GM19023 (cell line): ENCODE measurements around the gene MIDN.
"Not testable (repeated sequence)": the region's sequence is repeated elsewhere in the genome, so short reads cannot be mapped to it uniquely, and the experiment has no call there.

Experiments
- ATAC-seq: cut with Tn5 transposase; IDR thresholded peaks from one replicate; pipeline ENCODE4 v1.9.1; 2021; ENCODE audit warnings: mild to moderate bottlenecking, moderate library complexity; ENCODE audit not compliant: unreplicated experiment

MIDN gene

DNA sequence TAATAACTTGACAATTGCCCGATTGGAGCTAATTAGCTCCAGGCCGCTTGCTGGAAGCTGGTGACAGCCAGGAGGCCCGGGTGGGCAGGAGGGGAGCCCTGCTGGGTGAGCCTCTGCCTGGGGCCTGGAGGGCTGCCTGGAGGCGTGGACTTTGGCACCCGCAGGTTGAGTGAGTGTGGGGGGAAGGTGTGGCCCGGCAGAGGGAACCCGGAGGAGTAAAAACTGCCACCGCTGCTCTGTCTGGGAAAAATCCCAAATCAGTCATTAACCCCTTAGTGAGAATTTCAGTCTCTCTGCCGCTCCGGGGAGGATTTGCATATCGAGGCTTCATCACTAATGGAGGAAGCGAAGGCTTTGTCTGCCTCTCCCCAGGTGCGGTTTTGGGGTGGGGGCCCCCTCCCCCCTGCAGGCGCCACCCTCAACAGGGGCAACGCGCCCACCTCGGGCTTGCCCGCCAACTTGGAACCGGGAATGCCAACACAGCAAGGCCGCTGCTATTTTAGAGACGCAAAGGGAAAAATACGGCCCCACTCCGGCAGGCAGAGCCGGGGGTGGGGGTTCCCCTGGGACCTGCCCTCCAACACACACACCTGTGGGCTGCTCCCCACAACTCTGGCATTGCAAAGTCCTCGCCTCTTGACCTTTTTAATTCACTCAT, 43.5 kb downstream of the MIDN start:
- no peak for ATAC-seq

DNA sequence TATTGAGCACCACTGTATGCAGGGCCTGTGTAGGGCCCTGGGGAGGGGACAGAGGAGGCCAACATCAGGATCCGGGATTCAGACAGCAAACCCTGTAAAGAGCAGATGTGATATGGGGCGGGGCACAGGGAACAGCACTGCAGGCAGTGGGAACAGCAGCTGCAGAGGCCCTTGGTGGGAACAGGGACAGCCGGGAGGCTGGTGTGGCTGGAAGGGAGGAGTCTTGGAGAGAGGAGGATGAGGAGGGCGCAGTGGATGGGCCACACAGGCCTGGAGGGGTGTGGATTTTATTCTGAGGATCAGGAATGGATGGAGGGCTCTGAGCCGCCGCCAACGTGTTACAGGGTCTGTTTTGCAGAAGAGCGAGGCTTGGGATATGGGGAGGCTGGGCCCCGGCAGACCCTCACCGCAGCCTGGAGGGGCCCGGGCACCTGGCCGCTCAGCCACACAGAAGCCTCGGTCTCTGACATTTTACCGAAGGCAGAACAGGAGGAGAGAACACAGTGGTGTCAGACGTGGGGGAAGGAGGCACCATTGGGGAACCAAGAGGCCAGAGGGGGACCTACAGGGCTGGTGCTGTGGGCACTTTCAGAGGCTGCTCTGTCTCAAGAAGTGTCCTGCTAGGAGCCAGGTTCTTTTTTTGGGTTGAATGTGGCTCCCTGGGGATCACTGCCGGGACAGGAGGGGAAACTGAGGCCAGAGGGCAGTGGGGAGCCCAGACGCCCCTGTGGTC, 44.2 kb downstream of the MIDN start:
- ATAC-seq = no peak

DNA sequence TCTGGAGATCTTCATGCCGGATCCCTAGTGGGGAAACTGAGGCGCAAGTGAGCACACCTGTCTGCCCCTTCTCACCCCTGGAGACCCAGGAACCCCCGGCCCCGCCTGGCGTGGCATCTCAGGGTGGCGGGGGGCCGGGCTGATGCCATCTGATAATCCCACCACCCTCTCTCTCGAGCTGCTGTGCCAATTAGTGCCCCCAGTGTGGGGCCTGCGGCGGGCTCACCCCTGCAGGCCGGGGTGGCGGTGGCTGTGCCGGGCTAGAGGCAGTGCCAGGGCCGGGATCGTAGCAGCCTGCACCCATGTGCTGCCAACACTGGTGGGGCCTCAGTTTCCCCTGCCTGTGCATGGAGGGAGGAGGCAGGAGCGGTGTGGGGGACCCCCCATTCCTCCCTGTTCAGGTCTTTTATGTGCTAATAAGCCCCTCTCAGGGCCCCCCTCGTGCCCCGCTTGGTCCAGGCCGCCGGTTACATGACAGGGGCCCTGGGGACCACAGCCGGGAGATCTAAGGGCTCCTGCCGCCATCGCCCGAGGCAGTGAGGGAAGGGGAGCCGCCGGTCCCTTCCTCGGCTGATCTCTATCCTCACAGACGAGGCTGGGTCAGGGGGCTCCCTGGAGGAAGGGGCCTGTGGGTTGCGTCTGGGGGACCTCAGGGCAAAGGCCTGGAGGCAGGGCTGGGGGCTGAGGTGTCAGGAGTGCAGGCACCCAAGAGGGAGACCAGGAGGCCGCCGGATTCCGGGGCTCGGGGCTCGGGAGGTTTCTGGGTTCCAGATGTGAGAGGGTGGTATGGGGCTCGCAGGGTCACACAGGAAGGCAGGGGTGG, 45.6 kb downstream of the MIDN start:
- no peak for ATAC-seq

DNA sequence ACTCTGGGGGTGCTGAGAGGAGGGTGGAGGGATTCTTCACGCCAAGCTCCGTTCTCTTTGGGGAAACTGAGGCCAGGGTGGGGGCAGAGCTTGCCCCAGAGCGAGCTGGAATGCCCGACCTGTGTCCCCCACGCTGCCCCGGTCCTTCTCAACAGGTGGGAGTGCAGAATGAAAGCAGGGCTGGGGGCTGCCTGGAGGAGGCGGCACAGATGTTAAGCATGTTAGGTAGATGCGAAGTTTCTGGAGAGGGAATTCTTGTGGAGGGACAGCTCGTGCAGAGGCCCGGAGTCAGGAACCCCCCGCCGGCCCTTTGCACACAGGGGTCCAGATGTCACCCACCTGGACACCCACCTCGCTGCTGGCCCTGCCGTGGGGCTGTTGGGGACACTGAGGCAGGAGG, 46.3 kb downstream of the MIDN start:
- no peak for ATAC-seq

DNA sequence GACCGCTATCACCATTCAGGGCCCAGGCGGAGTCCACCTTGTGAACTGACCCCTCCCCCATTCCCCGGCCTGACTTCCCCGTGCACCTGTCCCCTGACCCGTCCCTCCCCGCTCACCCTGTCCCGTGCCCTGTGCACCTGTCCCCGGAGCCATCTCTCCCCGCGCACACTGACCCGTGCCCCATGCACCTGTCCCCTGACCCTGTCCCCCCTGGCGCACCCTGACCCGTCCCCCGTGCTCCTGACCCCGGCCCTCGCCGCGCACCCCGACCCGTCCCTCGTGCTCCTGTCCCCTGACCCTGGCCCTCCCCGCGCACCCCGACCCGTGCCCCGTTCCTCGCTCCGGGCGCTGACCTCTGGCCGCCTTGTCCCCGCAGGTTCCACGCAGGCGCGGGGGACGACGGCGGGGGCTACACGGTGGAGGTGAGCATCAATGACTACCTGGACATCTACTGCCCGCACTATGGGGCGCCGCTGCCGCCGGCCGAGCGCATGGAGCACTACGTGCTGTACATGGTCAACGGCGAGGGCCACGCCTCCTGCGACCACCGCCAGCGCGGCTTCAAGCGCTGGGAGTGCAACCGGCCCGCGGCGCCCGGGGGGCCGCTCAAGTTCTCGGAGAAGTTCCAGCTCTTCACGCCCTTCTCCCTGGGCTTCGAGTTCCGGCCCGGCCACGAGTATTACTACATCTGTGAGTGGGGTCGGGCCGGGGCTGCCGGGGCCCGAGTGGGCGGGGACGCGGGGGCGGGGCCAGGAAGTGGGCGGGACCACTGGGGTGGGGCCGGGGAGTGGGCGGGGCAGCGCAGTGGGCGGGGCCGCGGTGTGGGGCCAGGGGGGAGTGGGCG, 47.0 kb downstream of the MIDN start:
- ATAC-seq = no peak

DNA sequence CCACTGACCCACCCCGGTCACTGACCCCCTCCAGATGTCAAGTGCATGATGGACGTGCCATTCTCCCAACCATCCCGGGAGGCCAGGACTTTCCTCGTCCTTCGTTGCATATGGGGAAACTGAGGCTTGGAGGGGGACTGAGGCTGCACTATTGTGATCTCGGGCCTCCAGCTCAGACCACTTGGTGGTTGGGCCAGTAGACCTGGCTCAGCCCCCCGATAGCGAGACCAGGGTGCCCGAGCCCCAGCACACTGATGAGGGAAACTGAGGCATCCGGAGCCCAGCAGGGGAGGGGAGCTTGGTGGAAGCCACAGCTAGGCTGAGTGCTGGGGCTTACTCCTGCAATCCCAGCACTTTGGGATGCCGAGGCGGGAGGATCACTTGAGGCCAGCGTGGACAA, 47.7 kb downstream of the MIDN start:
- no peak for ATAC-seq

DNA sequence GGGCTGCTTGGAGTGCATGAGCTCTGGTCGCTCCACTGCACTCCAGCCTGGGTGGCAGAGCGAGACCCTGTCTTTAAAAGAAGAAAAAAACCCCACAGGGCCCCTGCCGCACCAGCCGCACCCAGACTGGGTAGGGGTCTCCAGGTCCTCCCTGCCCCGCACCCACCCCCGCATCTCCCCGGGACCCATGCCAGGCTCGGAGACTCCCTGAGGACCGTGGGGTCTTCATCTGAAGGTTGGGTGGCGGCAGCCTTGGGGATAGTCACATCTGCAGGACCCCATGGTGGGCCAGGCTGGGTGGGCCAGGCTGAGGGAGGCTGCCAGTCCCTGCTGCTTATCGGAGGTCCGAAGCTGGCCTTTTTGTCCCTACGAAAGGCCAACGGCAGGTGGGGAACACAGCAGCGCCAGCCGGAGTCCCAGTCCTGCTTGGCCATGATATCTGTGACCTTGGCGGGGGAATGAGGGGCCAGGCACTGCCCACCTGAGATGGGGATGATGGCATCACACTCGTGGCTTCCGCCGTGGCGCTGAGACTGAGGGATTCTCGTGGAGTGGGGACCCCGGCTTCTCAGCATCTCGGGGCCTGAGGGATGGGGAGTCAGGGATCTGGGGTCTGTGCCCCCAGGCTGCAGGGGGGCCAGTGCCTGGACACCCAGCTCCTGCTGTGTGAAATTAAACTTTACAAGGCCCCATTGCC, 48.3 kb downstream of the MIDN start:
- no peak for ATAC-seq

DNA sequence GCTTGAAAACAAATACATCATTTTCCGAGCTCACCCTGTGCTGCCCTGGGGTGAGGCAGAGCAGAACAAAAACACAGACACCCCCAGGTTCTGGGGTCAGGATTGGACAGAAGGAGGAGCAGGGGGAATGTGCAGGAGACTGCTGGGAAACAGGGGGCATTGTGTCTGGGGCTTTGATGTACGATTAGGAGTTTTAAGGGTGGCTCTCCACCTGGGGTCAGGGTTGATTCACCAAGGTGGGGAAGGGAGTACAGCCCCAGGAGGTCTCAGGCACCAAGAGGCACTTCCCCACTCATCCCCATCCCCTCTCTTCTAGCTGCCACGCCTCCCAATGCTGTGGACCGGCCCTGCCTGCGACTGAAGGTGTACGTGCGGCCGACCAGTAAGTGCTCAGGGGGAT, 49.9 kb downstream of the MIDN start:
- no peak for ATAC-seq

DNA sequence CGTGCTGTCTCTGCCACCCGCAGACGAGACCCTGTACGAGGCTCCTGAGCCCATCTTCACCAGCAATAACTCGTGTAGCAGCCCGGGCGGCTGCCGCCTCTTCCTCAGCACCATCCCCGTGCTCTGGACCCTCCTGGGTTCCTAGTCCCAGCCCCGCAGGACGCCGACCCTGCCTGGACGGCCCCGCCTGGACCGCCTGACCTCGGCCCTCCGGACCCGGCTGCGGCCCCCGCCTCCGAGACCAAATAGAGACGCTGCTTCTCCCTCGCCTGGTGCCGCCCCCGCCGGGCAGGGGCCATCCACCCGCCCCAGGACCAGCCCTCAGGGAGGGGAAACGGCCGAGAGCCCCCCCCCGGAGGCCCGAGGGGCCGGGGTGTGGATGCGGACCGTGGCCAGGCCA, 51.4 kb downstream of the MIDN start:
- no peak for ATAC-seq

DNA sequence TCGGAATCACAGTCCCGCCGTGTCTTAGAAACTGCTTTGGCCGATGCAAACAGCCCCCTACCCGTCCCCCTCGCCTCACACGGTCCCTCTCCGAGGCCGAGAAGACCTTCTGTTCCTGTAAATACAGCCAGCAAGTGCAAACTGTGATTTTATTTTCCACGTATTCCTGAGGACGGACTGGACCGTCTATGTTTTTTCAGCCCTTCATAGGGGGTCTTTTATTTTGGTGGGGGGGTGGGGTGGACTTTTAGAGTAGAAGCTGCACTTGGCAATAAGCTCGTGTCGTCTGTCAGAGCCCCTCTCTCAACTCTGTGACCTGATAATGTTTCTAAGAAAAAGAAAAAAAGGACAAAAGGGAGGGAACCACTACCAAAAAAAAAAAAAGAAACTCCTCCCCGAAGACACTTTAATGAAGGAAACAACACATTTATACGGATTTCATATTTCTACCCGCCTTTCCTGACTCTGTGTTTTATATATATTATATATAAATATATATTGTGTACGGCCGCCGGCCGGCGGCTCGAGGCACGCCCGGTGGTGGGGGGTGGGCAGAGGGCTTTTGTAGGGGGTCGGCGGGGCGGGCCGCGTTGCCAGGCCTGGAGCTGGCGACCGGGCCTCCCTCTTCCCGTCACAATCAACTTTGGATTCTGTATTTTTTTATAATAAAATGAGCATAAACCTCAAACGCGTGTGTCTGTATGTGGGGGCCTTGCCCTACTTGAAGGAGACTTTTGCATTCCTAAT, 52.5 kb downstream of the MIDN start:
- ATAC-seq = no peak

DNA sequence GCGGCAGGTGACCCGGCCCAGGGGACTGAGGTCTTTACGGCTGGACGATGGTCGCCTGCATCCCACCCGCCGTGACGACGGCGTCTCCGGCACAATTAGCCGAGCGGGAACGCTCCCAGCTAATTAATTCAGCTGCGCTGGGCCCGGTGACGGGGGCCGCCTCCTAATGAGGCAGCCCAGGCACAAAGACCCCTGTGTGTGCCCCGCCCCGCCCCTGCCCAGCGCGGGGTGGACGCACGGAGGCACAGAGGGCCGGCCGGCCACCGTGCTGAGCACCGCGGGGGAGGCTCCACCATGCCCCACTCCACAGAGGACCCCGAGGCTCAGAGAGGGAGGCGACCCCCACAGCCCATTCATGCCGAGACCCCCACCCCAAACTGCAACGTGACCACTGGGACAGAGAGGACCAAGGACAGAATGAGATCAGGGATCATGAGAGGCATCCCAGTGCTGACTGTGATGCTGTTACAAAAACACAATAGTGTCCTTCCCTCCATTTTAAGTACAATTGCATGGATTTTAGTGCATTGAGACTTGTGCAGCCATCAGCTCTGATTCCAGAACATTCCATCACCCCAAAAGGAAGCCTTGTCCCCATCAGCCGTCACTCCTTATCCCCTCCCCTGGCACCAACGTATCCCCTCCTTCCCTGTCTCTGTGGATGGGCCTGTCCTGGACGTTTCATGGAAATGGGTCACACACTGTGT, 54.3 kb downstream of the MIDN start:
- no peak for ATAC-seq

DNA sequence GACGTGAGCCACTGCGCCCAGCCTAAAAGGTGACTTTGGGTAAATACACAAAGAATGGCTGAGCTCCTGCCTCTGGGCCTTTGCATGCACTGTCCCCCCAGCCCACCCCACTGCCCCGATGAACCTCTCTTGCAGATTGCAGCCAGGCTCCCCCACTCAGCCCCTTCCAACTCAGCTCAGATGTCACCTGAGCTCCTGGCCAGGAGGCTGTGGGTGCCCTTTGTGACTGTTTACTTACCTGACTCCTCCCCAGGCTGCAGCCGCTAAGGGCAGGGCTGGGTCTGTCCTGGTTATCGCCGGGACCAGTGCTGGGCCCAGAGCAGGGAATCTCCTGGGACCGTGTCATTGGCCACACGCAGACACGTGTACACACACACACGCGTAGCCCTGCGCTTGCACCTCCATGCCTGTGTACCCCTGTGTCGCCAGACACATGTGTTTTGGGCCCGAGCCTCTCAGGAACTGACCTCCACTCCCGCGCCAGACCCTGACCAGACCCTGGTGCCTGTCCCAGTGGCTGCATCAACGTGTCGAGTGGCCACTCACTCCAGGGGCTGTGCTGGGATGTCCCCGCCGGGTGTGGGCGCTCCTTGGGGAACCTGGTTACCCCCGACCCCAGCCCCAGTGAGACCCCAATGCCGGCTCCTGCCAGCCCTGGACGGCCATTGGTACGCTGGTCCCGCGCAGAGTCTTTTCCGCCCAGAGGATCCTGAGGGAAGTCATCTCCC, 56.0 kb downstream of the MIDN start:
- ATAC-seq = no peak

DNA sequence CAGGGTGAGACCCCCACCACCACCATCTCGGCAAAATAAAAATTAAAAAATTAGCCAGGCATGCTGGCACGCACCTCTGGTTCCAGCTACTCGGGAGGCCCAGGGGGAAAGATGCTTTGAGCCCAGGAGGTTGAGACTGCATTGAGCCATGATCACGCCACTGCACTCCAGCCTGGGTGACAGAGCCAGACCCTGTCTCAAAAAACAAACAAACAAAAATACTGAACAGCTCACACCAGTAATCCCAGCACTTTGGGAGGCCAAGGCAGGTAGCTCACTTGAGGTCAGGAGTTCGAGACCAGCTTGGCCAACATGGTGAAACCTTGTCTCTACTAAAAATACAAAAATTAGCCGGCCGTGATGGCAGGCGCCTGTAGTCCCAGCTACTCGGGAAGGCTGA, 57.0 kb downstream of the MIDN start:
- not testable (repeated sequence) for ATAC-seq

DNA sequence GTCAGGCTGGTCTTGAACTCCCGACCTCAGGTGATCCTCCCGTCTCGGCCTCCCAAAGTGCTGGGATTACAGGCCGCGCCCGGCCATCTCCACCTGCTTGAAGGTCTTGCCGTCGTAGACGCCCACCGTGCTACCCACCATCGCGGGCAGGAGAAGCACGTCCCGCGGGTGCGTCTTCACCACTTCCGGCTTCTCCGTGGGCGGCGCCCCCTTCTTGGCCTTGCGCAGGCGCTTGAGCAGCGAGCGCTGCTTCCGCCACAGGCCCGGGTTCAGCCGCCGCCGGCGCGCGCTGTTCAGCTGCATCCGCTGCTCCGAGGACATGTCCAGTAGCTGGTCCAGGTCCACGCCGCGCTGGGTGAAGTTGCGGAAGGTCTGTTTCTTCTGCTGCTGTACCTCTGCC, 58.9 kb downstream of the MIDN start:
- ATAC-seq = no peak

DNA sequence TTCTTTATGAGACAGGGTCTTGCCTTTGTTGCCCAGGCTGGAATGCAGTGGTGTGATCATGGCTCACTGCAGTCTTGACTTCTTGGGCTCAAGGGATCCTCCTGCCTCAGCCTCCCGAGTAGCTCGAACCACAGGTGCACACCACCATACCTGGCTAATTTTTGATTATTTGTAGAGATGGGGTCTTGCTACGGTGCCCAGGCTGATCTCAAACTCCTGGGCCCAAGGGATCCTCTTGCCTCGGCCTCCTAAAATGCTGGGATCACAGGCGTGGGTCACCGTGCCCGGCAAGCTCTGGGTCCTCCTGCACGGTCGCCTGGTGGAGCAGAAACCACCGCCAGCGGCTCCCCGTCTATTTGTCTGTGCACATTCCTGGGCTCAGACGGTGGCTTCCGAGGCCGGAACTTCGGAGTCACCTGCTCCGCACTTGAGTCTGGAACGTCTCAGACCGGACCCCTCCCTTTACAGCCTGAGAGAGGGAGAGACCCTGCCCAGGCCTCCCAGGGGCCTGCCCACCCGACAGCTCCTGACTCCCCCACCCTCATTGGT, 59.4 kb downstream of the MIDN start:
- no peak for ATAC-seq

DNA sequence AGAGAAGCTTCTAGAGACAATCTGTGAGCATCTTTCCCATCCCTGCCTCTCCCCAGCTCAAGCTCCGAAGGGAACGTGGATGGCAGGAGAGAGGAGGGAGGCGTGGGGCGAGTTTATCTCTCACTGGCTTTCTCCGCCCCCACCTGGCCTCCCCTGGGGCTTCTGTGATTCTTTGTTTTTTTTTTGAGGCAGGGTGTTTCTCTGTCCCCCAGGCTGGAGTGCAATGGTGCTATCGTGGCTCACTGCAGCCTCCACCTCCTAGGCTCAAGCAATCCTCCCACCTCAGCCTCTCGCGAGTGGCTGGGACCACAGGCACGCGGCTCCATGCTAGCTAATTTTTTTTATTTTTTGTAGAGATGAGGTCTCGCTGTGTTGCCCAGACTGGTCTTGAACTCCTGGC, 60.3 kb downstream of the MIDN start:
- ATAC-seq = no peak
